HepG2 (cell line): ENCODE measurements around the gene BLCAP. TPM values are rescaled to one million over a fixed set of nuclear protein-coding genes. Genes with fewer than 3 reads are reported as not detected.
A peak's percentile ranks its signal among the peaks of the same experiment; 100 is the strongest.

Source experiments
- CENPBD1 ChIP-seq: sonication (generic); formaldehyde crosslinking; IDR thresholded peaks from 2 replicates; pipeline ENCODE4 v1.8.0; 2022; ENCODE audit warnings: missing genetic modification reagents, low read depth, mild to moderate bottlenecking, borderline replicate concordance
- CENPX ChIP-seq: sonication (generic); formaldehyde crosslinking; IDR thresholded peaks from 2 replicates; pipeline ENCODE4 v1.9.0; 2021; ENCODE audit warnings: mild to moderate bottlenecking, missing genetic modification reagents, moderate library complexity
- ETV6 ChIP-seq: sonication (generic); formaldehyde crosslinking; conservative IDR thresholded peaks from 2 replicates; pipeline ENCODE4 v1.4.0; 2020; ENCODE audit warnings: missing genetic modification reagents
- FOXK2 ChIP-seq: fragments of 450-650 bp; IDR thresholded peaks from 2 replicates; pipeline ENCODE4 v1.6.1; 2016
- LCORL ChIP-seq, 2 experiments: fragments of 450-650 bp in 1 of 2; sonication (generic) in 1 of 2; formaldehyde crosslinking in 1 of 2; IDR thresholded peaks; 2 replicates each; pipeline versions ENCODE4 v1.5.0 to v1.6.1; 2017 to 2020; ENCODE audit warnings: antibody characterized with exemption in 1 of 2, missing genetic modification reagents in 1 of 2
- MAZ ChIP-seq, 2 experiments: sonication (generic) in 1 of 2; formaldehyde crosslinking in 1 of 2; IDR thresholded peaks; 2 replicates each; pipeline versions ENCODE4 v1.5.0 to v1.6.1; 2012 to 2020; ENCODE audit warnings: low read depth in 2 of 2, mild to moderate bottlenecking in 2 of 2, borderline replicate concordance in 1 of 2, improper control_type of control experiment in 1 of 2, low read length in 1 of 2, missing genetic modification reagents in 1 of 2, moderate library complexity in 1 of 2
- MBNL3 ChIP-seq: fragments of 250-450 bp; sonication (Bioruptor Pico); conservative IDR thresholded peaks from 2 replicates; pipeline ENCODE4 v1.8.0; 2022; ENCODE audit warnings: mild to moderate bottlenecking, inconsistent platforms
- PRDM4 ChIP-seq: sonication (generic); formaldehyde crosslinking; IDR thresholded peaks from 2 replicates; pipeline ENCODE4 v1.9.0; 2021; ENCODE audit warnings: missing genetic modification reagents, borderline replicate concordance
- SRSF1 ChIP-seq: fragments of 200-400 bp; formaldehyde crosslinking; optimal IDR thresholded peaks from 2 replicates; pipeline ENCODE3; 2017; ENCODE audit warnings: mild to moderate bottlenecking, low read depth, low read length, moderate library complexity
- TCF12 ChIP-seq, 2 experiments: fragments of 450-650 bp in 1 of 2; sonication (generic) in 1 of 2; formaldehyde crosslinking in 1 of 2; IDR thresholded peaks; 2 replicates each; pipeline versions ENCODE4 v1.6.1 to v1.8.0; 2017 to 2022; ENCODE audit warnings: antibody characterized with exemption in 1 of 2, mild to moderate bottlenecking in 1 of 2, missing genetic modification reagents in 1 of 2, moderate library complexity in 1 of 2
- ZNF276 ChIP-seq: sonication (generic); formaldehyde crosslinking; IDR thresholded peaks from 2 replicates; pipeline ENCODE4 v1.4.0; 2020; ENCODE audit warnings: mild to moderate bottlenecking, low read depth, missing genetic modification reagents
- ZNF318 ChIP-seq: sonication (generic); formaldehyde crosslinking; IDR thresholded peaks from 2 replicates; pipeline ENCODE4 v1.4.0; 2020; ENCODE audit warnings: mild to moderate bottlenecking, missing genetic modification reagents
- ZNF468 ChIP-seq: sonication (generic); formaldehyde crosslinking; IDR thresholded peaks from 2 replicates; pipeline ENCODE4 v1.8.0; 2022; ENCODE audit warnings: mild to moderate bottlenecking, moderate library complexity, missing genetic modification reagents
- polyA plus RNA-seq, 8 experiments: library from polyadenylated mRNA; depleted of rRNA in 3 of 8; stranded (reverse) in 7 of 8; unstranded in 1 of 8; fragments of >200 nt; fragmentation: Illumina TruSeq in 4 of 8; extraction: Trizol in 4 of 8; gene quantifications; 2 replicates each; pipeline versions ENCODE4 v1.2.1 to v1.2.3, GENCODE V29; 2011 to 2016; ENCODE audit warnings: low read depth in 4 of 8, missing spikeins in 1 of 8, mixed read lengths in 1 of 8; ENCODE audit not compliant: insufficient read depth in 1 of 8
- total RNA-seq, 5 experiments: library from RNA; depleted of rRNA; stranded (reverse); fragments of >200 nt; fragmentation: Illumina TruSeq; extraction: Trizol; gene quantifications; 2 replicates each; pipeline ENCODE4 v1.2.3, GENCODE V29; 2016; ENCODE audit warnings: low read depth in 1 of 5

Gene BLCAP
- total and polyA plus RNA-seq, 2 of the 13 experiments (the other 11 are each of a cell fraction or from before 2014, with no cell fraction given) = 52.4 to 86.8 TPM

GRCh38 chr20:37527638-37528445 lies at the start of gene BLCAP (continued):
- peak; percentile 93 for TF ChIP-seq ZNF276 (CRISPR knock-in tag)
- TF ChIP-seq MBNL3 (CRISPR knock-in tag) = no peak
- no peak for TF ChIP-seq TCF12 (IDR thresholded peaks at IDR 0.05)
- TF ChIP-seq TCF12 (CRISPR knock-in tag; IDR thresholded peaks at IDR 0.05) = peak; percentile 96
- TF ChIP-seq ZNF468 (CRISPR knock-in tag) = no peak
- TF ChIP-seq MAZ (IDR thresholded peaks at IDR 0.05; ENCODE audit: borderline replicate concordance, low read depth, low read length) = no peak
- TF ChIP-seq MAZ (CRISPR knock-in tag; IDR thresholded peaks at IDR 0.05; ENCODE audit: low read depth) = peak; percentile 93
- TF ChIP-seq FOXK2 = peak; percentile 62
- TF ChIP-seq LCORL (IDR thresholded peaks at IDR 0.05) = peak; percentile 63; the same call in 1 of the 2 replicates
- TF ChIP-seq LCORL (CRISPR knock-in tag; IDR thresholded peaks at IDR 0.05) = no peak
- no peak for TF ChIP-seq CENPBD1 (CRISPR knock-in tag)
- peak; percentile 88; the same call in 1 of the 2 replicates for TF ChIP-seq PRDM4
- peak; percentile 71 for TF ChIP-seq SRSF1
- TF ChIP-seq CENPX (CRISPR knock-in tag) = no peak
- TF ChIP-seq ETV6 = no peak; the same call in 1 of the 2 replicates
- TF ChIP-seq ZNF318 (CRISPR knock-in tag) = no peak
